DMS79 (cell line): ENCODE data around the gene C1orf21.

Experiments
- DNase-seq: peaks from one replicate; lab custom pipeline; 2025; lab: John Stamatoyannopoulos, UW

C1orf21 gene

DNA sequence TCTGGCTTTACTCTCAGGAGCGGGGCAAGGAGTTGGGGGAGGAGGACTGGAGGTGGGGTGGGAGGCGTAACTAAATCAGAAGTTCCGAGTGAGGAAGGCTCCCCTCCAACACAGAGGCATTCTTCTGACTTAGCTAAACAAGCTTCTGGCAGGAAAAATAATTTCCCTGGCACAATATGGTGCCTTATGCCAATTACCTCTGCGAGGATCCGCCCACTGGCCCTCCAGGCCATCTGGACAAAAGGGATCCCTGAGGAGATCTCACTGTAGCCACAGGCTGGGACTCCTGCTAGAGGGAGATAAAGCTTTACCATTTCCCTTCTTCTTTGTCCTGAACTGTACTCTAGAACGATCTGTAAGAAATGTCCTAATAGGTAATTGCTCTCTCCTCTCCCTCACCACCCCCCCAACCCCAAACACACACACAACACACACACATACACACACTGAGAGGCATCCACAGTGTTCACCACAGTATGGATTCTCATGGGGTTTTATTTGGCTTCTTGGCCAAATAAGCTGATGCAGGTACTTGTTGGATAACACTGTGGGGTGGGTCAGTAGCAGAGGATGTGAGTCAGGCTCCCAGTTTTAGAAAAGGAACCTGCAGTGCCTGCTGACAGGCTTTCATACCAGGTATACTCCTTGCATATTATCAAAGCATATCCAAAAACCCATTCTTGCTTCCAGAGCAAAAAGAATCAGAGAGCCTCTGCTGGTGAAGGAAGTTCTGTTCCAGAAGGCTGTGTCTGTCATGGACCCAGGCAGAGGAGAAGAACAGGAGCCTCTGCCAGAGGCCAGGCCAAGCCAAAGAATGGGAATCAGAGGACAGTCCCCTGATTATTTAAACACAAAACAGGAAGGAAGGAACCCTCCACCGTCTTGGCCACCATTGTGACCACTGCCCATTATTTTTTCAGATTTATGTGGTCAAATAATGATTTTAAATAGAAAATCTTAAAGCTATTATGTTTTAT lies 169.1 kb downstream of the C1orf21 start:
- DNase-seq: no peak

DNA sequence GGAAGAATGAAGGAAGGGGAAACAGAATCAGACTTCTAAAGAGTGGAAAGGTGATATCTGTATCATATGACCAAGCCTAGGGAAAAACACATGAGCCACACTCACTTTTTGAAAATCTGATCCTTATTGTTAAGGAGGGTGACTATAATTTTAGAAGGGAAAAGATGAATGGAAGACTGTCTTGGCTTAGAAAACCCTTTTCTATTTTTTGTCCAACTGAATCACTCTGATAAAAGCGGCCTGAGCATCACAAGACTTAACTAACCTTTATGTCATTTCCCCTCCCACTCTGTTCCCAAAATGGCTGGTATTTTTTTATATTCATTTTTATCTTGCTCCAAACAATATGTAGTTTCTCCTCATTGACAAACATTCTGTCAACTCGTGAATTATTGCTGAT lies 169.8 kb downstream of the C1orf21 start:
- DNase-seq: no peak

DNA sequence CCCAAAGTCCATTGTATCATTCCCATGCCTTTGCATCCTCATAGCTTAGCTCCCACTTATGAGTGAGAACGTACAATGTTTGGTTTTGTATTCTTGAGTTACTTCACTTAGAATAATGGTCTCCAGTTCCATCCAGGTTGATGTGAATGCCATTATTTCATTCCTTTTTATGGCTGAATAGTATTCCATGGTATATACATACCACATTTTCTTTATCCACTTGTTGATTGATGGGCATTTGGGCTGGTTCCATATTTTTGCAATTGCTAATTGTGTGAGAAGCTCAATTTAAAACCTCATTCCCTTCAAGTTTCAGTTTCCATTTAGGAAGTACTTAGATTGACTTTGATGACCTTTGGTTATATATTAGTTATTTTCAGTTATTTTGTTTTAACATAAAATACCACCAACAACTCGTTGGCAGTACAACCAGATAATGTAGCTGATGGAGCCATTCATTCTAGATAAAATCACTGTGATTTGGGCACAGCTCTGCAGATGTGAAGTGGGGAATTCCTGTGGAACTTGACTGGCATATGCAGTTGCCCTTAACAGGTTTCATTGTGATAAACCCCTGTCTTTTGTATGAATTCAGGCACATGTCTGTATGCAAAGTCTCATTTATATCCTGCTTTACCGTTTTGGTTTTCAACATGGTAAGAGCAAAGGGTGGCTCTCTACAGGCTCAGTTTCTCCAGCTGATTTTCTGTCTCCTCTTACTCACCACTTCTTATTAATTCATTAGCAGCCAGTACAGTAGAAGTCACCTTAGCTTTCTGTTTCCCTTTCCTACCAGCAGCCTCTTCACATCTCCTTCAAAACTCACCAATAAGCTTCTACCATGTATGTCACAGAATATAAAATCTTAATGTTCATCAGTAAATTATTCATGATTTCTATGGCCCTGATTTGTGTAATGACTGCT lies 170.9 kb downstream of the C1orf21 start:
- no peak for DNase-seq

DNA sequence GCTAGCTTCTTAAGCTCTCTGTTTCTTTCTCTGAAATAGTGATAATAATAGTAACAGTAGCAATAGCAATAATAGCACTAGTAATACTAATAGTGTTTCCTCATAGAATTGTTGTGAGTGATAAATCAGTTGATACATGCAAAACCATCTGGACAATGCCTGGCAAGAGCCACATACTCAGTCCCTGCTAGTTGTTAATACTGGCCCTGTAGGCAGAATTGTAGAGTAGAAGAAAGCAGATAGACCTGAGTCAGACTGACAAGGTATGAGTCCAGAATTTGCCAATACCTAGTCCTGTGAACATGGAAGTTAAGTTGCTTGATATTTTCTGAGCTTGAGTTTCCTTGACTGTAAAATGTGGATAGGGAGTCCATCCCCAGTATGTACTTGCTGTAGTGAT lies 171.9 kb downstream of the C1orf21 start:
- DNase-seq: no peak

DNA sequence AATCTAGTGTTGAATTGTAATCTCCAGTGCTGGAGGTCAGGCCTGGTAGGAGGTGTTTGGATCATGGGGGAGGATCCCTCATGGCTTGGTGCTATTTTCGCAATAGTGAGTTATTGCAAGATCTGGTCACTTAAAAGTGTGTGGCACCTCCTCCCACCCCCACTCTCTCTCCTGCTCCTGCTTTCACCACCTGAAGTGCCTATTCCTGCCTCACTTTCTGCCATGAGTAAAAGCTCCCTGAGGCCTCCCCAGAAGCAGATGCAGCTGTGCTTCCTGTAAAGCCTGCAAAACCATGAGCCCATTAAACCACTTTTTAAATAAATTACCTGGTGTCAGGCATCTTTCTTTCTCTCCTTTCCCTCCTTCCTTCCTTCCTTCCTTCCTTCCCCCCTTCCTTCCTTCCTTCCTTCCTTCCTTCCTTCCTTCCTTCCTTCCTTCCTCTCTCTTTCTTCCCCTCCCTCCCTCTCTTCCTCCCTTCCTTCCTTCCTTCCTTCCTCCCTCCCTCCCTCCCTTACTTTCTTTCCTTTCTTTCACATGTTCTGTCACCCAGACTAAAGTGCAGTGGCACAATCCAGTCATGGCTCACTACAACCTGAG lies 172.4 kb downstream of the C1orf21 start:
- no peak for DNase-seq

DNA sequence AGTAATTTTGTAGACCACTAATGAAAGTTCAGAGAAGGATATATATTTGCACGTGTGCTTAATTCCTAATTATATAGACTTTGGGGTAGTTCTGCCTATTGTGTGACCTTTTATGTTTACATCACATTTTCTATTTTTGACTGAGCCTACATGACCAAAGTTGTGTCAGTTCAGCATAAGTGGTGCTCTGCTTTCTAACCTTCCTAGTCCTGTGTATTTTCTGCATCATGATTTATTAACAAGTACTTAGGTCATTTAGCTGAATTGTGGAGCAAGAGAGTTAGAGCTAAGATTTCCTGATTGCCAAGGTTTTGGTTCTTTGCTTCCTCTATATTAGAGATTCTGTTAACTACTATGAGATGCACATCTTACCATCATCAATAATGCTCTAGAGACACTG lies 176.0 kb downstream of the C1orf21 start:
- DNase-seq: no peak

DNA sequence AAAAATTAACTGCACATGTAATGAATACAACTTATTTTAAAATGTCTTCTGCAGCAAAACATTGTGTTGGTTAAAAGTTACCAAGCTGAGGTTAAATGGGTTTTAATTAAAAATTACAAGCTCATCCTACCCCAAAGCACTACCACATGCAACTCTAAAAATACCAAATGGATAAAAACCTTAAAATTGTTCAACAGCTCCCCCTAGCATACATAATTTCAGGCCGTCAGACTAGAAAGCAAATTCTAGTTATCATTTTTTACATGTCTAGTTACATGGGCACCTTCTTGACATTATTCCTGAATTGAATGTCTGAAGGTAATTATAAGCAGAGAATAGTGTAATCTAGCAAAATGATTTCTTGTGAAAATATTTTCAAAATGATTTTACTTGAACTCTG lies 176.5 kb downstream of the C1orf21 start:
- no peak for DNase-seq

DNA sequence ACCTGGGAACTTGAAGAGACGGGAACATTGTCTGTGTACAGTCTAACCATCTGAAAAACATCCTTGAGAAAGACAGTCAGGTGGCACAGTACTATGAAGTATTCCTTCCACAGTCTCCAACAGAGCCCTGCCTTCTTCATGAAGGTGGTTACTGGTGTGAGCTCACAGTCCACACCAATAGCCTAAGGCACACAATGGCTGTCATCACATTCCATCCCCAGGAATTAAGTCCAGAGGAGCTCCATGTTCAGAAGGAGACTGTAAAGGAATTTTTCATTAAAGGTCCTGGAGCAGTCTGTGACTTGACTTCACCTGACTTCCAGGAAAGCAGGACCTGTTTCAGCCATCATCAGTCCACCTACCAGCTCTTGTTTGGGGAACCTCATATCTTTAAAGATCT lies 180.2 kb downstream of the C1orf21 start:
- DNase-seq: no peak

DNA sequence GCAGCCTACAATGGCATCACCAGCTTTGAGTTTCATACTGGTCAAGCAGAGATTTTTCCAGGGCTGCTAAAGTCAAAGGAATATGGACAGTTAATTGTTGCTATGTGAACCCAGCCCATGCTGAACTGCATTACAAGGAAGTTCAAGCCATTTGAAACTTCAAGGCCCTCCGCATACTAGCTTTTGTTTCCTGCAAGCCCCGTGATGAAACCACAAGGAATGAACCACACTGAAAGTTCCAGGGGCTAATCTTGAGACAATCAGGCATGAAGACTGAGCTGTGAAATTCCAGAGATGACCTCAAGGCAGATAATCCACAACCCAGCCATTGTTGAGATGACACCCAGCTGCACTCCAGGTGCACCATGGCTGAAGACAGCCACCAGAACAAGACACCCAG lies 180.8 kb downstream of the C1orf21 start:
- DNase-seq: no peak

DNA sequence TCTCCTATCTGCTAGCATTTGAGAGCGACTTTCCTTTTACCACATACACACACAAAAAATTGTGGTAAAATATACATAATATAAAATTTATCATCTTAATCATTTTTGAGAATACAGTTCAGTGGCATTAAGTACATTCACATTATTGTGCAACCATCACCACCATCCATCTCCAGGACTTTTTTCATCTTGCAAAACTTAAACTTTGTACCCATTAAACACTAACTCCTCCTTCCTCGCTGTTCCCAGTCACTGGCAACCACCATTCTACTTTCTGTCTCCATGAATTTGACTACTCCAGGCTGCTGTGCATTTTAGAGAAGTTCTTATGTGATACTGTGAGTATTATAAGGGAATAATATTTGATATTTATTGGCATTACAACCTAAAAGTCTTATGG lies 181.3 kb downstream of the C1orf21 start:
- no peak for DNase-seq

DNA sequence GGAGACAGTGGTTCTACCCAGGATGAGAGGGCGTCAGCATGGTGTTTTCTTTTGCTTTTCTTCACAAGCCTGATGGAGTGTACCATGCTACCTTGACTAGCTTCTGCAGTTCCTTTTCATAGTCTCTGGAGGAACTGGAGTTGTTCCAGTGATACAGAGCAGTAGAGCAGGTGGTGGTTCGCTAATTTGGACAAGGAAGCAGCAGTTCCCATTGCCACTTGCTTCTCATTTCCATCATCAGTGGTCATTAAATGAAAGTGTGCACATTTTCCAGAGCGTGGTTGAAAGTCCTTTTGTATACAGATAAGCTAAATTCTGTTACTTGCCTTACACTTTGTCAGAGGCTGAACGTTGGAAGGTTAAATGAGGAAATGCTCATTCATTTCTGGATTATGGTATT lies 182.3 kb downstream of the C1orf21 start:
- DNase-seq: no peak

DNA sequence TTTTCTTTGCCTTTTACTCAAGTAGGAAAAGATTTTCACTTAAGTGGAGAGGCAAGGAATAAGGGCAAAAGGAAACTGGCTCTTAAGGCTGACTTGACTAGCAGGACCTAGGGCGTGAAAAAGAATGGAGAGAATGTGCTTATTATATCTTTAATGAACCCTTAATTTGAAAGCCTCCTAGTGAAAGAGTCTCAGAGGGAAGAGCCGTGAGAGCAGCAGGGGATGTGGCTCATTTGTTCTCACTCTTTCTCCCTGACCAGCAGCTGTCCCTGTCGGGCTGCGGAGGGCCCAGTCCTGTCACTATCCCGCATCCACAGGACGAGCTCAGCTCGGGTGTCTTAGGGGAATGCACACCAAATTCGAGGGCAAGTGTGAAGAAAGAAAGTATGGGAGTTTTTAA lies 187.8 kb downstream of the C1orf21 start:
- DNase-seq: no peak

DNA sequence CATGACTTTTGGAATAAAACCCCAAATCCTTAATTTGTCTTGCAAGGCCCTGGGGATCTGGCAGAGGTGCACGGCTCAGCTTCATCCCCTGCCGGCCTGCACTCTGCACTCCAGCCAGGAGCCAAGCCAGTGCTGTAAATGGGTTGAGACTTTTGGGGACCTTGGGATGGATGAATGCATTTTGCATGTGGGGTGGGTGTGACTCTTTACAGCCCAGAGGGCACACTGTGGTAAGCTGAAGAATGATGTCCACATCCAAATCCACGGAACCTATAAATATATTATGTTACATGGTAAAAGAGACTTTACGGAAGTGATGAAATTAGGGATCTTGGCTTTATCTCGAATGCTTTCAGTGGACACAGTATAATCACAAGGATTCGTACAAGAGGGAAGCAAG lies 190.0 kb downstream of the C1orf21 start:
- DNase-seq: no peak

DNA sequence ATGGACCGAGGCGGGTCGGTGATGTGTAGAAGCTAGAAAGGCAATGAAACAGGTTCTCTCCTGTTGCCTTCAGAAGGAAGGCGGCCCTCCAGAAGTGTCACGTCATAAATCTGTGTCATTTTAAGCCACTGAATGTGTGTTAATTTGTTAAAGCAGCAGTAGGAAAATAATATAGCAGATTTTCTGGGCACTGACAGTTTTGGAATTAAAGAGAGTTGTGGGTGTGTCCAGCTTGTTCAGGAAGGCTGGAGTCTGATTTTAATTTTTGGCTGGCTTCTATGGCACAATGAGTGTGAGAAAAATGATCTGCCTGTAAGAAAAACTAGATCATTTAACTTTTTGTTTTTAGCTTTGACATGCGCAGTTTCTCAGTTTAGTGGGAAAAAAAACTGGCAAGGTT lies 190.5 kb downstream of the C1orf21 start:
- DNase-seq: no peak

DNA sequence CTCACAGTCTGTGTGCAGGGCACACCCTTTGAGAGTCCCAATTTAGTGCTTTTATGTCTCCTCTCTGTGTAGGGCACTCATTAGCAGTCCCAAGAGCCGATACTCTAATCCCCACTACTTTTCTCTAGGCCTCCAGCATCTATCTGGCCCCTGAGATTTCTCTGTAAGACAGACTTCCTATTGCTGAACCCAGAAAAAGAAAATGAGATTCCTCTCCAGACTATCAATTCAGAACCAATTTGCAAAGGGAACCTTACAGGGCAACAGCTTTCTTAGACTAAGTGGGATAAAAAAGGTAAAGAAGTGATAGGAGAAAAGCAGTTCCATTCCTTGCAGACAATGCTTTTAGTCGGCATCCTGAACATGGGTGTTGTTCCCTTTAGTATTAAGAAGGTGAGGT lies 195.6 kb downstream of the C1orf21 start:
- DNase-seq: no peak

DNA sequence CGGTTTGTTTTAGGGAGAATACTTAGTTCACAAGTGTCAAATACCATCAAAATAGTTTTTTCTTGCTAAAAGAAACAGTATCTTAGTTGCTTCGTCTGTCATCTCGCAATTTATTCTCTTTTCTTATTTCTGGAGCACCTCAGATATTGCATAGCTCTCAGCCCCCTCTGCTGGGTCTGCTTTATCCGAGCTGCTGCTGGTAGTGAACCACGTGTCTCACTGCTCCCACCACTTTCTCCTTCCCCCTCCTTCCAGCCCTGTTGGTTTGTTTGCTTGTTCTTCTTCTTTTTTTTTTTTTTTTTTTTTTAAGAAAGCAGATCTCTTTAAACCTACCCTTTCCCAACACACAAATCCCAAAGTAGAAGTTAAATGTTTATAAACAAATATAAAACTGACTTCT lies 197.0 kb downstream of the C1orf21 start:
- DNase-seq: no peak

DNA sequence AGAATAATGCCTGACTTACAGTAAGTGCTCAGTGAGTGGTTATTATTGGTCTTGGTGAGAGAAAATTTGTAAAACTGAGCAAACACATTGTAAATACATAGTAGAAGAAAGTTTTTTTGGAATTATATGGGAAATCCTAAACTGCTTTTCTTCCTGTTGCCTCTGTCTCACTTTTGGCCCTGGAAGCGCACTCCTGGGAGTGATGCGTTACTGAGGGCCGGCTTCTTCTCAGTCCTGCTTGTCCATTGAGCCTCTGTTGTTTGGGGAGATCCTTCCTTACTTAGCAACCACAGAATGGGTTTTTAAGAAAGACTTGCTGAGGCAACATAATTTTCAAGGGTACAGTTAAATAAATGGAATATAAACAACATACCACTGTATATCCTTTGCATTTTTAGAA lies 201.9 kb downstream of the C1orf21 start:
- no peak for DNase-seq

DNA sequence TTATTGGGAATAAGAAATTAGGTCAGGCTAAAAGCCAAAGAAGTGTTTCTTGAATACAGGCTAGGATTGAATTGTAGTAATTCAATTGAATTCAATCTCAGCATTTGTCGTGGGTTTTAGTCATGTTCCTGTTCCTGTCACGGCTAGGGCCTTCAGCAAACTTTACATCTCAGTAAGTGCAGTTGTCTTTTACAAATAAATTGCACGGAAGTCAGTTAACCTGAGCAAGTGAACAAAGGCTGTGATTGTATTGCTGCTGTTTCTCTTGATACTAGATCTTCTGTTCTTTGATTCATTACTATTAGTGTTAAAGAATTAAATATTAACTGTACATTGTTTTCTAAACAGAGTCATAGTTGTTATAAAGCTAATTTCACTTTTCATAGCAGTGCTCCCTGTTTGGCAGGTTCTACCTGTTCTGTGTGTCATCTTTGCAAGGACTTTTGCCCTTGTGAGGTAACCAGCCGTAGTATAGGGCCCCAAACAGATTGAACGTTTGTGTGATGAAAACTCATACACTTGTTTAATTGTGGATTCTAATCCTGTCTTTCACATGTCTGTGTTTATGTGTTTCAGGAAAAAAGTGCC lies 203.4 kb downstream of the C1orf21 start:
- no peak for DNase-seq

DNA sequence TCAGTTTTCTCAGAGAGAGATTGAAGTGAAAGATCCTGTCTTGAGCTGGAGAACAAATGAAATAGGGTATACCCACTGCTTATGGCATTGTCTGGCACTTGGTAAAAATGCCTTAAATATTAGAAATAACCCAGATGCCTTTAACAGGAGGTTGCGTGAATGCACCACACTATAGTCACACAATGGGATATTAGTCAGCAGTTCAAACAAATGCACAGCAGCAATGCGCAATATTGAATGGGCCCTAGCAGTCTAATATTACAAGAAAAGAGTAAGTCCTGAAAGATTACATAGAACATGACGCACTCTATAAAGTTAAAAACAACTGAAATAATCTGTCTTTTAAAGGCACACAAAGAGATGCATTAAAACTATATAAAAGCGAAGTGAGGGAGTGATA lies 206.8 kb downstream of the C1orf21 start:
- DNase-seq: no peak

DNA sequence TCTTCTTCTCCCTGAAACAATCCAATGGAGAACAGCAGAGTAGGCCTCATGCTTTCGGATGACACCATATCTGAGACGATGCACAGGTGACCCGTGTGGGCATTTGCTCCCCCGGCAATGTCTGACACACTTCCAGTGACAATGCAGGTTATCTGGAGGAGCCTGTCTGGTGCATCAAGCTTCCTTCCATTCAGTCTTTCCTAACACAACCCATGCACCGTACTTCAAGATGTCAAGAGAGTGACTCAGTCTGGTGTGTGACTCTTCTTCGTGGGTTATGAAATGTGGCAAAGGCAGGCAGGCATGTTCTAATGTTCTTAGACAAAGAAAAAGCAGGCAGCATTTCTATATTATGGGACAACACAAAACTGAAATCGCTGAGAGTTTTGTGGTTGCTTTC lies 208.8 kb downstream of the C1orf21 start:
- no peak for DNase-seq

DNA sequence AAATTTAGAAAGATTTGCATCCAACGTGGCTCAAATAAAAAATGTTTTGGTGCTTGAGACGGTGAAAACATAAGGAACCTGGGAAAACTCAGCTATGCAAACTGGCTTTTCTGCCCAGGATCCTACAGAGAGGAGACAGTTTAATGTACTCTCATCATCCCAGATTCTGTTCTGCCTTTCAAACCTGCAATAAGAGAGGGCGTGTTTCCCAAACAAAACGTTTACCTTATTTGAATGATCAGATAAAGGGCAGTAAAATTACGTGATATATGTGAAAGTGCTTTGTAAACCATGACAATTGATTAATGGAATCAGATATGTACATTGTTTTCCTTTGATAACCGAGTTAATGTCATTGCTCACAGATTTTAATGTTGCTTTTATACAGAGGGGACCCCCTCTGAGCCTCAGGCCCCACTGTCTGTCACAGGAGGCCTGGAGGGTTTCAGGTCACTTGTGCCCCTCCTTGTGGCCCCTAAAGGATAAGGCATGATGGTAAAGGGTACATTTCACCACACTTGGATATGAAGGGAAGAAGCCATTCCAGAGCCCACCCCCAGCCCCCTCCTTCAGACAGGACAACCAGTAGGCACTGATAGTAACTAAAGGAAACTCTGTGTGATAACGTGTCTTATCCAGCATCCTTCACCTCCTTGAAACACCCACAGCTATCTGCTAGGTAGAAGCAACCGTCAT lies 210.3 kb downstream of the C1orf21 start:
- DNase-seq: no peak
